ES-I3 (cell line): ENCODE measurements around the gene CYP4F22.
"Not testable (repeated sequence)": the region's sequence is repeated elsewhere in the genome, so short reads cannot be mapped to it uniquely, and the experiment has no call there.

Experiments
- H3K36me3 ChIP-seq: 2 replicates; pipeline ENCODE4 v1.6.1; 2013; ENCODE audit warnings: mild to moderate bottlenecking, low read length, control low read depth, moderate library complexity; ENCODE audit not compliant: insufficient read depth
- H3K4me1 ChIP-seq: 2 replicates; pipeline ENCODE4 v1.6.1; 2013; ENCODE audit warnings: mild to moderate bottlenecking, control low read depth, low read length; ENCODE audit not compliant: insufficient read depth
- H3K9ac ChIP-seq: 2 replicates; pipeline ENCODE4 v1.6.1; 2013; ENCODE audit warnings: low read depth, mild to moderate bottlenecking, low read length, moderate library complexity
- H3K9me3 ChIP-seq: 2 replicates; pipeline ENCODE4 v1.6.1; 2013; ENCODE audit warnings: mild to moderate bottlenecking, low read length, moderate library complexity; ENCODE audit not compliant: control insufficient read depth, insufficient read depth

Gene CYP4F22

GRCh38 chr19:15508035-15508710, at the start of gene CYP4F22:
CYP4F22 (plus strand) TSS chr19:15508525; CDS start chr19:15525337, 16,812 bp downstream.
- no peaks in the 10 kb centered on the region for H3K4me1 ChIP-seq
- no peaks in the 10 kb centered on the region for H3K36me3 ChIP-seq
- no peaks in the 10 kb centered on the region for H3K9me3 ChIP-seq
- H3K9ac ChIP-seq = peak within 1 kb of the TSS; percentile 65; the same call in 1 of the 2 replicates

DNA sequence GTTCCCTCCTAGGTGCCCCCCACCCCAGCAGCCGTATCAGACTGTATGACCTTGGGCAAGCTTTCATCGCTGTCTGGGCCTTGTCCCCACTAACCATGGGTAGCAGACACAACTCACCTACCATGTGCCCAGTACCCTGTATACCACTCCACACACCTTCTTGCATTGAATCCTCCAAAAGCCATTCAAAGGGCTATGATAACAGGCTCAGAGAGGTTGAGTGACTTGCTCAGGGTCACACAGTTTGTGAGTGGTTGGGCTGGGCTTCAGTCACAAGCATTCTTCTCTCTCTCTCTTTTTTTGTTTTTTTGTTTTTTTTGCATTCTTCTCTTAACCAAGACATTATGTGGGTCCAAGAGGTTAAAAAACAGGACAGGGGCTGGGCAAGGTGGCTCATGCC, 46.6 kb upstream of the CYP4F22 start:
- no peaks in the 10 kb centered on the region; the same call in 1 of the 2 replicates for H3K4me1 ChIP-seq
- no peak overlapping the region for H3K9ac ChIP-seq
- no peaks in the 10 kb centered on the region for H3K36me3 ChIP-seq
- H3K9me3 ChIP-seq = no peaks in the 10 kb centered on the region

DNA sequence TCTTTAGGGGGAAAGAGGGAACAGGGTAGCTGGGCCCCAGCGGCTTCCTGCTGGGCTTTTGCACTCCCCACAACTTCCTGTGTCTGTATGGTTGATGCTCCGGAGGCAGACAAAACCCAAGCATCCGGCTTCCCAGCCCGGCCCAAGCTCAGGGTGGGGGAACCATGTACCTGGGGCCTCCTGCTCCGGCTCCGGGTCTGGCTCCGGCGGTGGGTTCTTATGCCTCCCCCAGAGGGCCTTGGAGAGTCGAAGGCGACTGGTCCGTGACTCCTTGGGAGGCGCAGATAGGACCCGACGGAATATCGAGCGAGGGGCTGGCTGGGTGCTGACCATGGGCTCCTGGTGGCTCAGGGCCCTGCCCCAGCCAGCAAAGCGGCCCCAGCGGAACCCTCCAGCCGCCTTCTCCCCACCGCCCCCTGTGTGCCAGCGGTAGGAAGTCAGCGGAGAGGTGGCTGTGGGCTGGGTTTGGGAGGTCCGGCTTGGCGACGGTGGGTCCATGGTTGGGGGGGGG, 44.4 kb upstream of the CYP4F22 start:
- peak overlapping the region; percentile 53; the same call in 1 of the 2 replicates for H3K9ac ChIP-seq
- H3K36me3 ChIP-seq = no peaks in the 10 kb centered on the region

DNA sequence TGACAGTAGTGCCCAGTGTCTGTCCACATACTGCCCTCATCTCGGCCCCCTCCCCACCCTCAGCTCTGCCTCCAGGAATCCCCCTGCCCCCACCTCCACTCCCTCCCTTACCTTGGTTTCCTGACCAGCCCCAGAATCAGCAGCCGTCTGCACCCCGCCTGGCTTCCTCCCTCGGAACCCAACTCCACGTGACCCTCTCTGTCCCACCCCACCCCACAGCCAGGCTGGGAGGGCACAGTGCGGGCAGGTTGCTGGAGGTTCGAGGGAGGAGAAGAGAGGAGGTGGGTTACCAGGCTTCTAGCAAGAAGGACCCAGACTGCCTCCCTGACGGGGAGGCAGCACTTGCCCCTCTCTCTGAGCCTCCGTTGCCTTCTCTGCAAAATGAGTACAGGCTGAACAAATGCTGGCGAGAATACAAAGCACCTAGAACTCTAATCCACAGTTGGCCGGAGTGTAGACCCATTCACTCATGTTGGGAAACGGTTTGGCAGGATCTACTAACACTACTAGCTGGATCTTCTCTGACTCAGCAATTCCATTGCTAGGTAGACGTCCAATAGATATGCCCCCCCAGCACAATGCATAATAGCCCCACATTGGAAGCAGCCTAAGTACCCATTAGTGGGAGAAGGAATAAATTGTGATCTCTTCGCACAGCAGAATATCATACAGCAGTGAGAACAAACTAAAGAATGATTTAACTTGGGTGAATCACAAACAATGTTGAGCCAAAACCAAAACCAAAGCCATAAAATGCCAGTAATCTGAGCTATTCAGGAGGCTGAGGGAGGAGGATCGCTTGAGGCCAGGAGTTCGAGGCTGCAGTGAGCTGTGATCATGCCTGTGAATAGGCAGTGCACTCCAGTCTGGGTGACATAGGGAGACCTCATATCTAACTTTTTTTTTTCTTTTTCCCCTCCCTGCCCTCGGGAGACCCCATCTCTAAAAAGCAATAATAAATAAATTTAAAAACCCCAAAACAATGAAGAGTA, 43.6 kb upstream of the CYP4F22 start, which contains the start of gene RASAL3:
Gene RASAL3 (minus strand): TSS at position 151 of the 992 bp plus-strand sequence. CDS start 186 bp downstream, outside the sequence.
- H3K9me3 ChIP-seq = no peaks in the 10 kb centered on the region
- no peaks in the 10 kb centered on the region for H3K36me3 ChIP-seq
- peak within 1 kb of the TSS; percentile 53; the same call in 1 of the 2 replicates for H3K9ac ChIP-seq
- peaks cover 5% of the 10 kb centered on the region; the same call in 1 of the 2 replicates for H3K4me1 ChIP-seq

More for the DNA sequence above, 44.4 kb upstream of the CYP4F22 start:
- Histone ChIP-seq H3K4me1 (0 out of 2 replicates have a peak, but pooled peaks cover under 1% of the 10 kb centered on the region), H3K9me3 (no peaks in the 10 kb centered on the region)

DNA sequence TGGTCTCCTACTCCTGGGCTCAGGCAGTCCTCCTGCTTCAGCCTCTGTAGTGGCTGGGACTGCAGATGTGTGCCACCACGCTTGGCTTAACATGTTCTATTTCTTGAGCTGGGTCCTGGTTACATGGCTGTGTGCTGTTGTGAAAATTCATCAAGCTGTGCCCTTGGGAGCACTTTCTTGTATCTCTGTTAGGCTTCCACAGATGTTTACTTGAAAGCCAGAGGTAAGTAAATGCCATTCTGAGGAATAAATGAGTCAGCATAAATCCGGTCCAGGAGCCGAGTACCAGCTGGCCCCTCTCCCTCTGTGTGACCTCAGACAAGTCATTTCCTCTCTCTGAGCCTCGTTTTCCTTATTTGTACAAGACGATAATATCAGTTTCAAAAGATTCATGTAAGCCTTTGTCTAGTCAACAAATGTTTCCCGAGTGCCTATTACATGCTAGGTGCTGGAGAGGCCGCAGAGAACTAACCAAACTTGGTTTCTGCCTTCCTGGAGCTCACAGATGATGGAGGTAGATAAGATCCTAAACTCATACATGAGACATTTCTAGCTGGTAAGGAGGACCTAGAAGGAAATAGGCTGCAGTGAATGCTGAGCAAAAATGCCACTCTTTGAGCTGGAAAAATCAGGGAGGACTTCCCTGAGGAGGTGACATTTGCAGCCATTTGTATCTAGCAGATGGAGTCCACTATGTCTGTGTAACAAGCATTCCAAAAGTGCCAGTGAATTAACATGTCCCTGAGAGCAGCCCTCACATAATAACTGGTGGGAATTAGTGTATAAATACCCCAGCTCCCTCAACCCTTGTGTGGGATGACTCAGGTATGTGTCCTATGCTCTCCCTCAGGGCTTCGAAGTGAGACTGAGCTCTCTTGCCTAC, 41.2 kb upstream of the CYP4F22 start:
- H3K9me3 ChIP-seq = no peaks in the 10 kb centered on the region
- peaks cover 5% of the 10 kb centered on the region; the same call in 1 of the 2 replicates for H3K4me1 ChIP-seq
- no peaks in the 10 kb centered on the region for H3K36me3 ChIP-seq
- H3K9ac ChIP-seq = no peak overlapping the region

DNA sequence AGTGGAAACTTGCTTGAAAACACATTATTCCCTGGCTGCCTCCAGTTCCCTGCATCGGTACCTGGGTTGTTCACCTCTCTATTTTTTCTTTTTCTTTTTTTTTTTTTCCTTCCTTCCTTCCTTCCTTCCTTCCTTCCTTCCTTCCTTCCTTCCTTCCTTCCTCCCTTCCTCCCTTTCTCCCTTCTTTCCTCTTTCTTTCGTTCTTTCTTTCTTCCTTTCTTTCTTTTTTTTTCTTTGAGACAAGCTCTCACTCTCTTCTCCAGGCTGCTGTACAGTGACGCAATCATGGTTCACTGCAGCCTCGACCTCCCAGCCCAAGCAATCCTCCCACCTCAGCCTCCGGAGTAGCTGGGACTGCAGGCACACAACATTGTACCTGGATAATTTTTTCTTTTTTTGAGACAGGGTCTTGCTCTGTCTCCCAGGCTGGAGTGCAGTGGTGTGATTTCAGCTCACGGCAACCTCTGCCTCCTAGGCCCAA, 40.6 kb upstream of the CYP4F22 start:
- Histone ChIP-seq H3K36me3 (no peaks in the 10 kb centered on the region), H3K4me1 (peaks cover 5% of the 10 kb centered on the region; the same call in 1 of the 2 replicates), H3K9ac (no peak overlapping the region), H3K9me3 (no peaks in the 10 kb centered on the region)

DNA sequence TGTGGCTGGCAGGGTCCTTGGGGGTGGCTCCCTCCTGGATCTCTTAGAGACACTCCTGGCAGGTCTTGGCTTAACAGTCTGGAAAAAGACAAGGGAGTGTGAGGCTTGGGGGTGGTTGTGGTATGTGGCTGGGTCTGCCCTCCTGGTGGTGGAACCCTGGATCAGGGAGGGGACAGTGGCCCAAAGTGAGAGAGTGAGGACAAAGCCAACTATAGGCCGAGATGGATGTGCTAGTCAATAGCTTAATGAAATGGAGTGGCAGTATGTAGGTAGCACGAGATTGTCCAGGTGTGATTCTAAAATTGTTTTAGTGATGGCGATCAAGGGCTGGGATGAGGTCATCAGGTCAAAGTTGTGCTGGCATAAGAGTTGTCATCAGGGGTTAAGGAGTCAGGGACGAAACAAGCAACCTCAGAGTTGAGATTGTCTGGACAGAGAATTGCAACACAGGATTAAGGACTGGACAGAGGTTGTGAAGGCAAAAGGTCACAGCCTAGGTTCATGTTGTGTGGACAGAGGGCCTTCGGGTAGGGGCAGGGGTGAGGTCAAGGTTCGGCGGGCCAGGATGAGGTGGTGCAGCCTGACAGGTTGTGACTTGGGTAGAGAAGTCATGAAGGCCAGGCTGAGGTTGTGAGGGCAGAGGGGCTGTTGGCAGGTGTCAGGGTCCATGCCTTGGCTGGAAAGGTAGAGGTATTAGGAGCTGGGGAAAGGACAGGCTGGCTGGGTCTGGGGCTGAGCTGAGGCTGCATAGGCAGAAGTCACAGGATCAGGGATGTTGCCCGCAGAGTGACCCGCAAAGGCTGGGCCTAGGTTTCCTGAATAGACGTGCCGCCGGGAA, 39.4 kb upstream of the CYP4F22 start:
- peaks cover 5% of the 10 kb centered on the region; the same call in 1 of the 2 replicates for H3K4me1 ChIP-seq
- peak overlapping the region; percentile 47; the same call in 1 of the 2 replicates for H3K9ac ChIP-seq
- no peaks in the 10 kb centered on the region for H3K36me3 ChIP-seq
- no peaks in the 10 kb centered on the region for H3K9me3 ChIP-seq

DNA sequence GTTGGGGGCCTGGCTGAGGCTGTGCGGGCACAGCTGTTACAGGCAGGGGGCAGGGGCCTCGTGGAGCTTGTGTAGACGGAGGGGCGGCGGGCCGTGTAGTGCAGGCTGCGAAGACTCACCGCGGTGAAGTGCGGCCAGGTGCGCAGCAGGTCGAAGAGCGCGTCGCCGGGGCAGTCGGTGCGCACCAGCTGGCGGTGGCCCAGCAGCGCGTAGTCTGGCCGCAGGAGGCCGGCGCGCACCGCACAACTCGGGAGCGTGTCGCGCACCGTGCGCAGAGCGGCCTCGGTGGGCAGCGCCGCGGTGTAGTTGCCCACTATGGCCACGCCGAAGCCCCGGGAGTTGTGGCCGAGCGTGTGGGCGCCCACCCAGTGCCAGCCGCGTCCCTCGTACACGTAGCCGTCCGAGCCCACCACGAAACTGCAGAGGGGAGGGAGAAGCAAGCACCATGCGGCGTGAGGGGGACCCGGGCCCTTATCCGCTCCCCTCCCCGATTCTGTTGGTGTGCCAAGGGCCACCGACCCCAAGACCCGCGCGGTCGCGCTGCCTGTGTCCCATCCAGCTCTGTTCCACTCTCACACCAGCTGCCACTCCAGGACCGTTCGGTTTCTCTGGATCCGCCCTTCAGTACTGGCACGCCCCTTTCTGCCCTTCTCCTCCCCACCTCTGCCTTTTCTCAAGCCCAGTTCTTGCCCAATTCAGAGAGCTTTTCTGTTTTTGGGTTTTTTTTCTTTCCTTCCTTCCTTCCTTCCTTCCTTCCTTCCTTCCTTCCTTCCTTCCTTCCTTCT, 38.6 kb upstream of the CYP4F22 start:
- Histone ChIP-seq H3K9ac (peak overlapping the region; percentile 47; the same call in 1 of the 2 replicates), H3K36me3 (no peaks in the 10 kb centered on the region), H3K4me1 (peaks cover 5% of the 10 kb centered on the region; the same call in 1 of the 2 replicates), H3K9me3 (no peaks in the 10 kb centered on the region)

DNA sequence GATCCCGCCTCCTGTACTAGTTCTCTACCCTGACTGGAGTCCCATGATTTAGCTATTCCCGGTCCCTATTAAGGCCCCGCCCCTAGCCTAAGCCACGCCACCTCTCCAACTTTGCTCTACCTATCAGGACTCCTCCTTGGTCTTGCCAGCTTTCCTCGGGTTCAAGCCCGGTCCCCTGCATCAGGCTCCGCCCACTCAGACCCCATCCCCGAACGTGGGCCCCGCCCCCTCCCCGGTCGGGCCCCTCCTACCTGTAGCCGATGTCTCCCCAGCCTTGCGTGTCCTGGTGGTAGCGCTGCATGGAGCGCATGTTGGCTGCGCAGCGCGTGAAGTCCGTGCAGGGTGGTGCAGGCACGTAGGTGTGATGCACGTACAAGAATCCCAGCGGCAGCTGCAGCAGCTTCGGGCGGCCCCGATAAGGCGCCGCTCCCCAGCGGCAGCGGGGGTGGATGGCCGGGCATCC, 36.7 kb upstream of the CYP4F22 start:
- no peaks in the 10 kb centered on the region for H3K9me3 ChIP-seq
- no peaks in the 10 kb centered on the region for H3K36me3 ChIP-seq
- H3K4me1 ChIP-seq = peaks cover 5% of the 10 kb centered on the region; the same call in 1 of the 2 replicates
- peak overlapping the region; percentile 58; the same call in 1 of the 2 replicates for H3K9ac ChIP-seq

DNA sequence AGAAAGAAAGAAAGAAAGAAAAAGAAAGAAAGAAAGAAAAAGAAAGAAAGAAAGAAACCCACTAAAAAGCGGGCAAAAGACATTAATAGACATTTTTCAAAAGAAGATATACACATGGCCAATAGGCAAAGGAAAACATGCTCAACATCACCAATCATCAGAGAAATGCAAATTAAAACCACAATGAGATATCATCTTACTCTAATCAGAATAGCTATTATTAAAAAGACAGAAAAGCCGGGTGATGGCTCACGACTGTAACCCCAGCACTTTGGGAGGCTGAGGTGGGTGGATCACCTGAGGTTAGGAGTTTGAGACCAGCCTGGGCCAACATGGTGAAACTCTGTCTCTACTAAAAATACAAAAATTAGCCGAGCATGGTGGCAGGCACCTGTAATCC, 34.5 kb upstream of the CYP4F22 start:
- H3K9ac ChIP-seq, H3K9me3 ChIP-seq, H3K4me1 ChIP-seq, H3K36me3 ChIP-seq: not testable (repeated sequence)

DNA sequence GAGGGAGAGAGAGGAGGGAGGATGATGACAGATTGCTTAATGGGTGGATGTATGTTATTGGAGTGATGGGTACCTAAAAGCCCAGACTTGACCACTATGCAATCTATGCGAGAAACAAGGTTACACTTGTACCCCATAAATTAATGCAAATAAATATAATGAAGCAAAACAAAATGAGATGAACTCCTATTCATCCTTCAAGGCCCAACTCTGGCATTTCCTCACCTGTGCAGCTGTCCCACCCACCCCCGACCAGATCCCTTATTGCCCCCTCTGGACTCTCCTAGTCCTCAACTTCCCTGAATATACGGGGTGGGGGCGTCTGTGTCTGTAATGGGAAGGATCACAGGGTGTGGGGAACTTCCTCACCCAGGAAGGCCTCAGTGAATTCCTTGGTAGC, 33.2 kb upstream of the CYP4F22 start:
- Histone ChIP-seq H3K36me3 (no peaks in the 10 kb centered on the region), H3K4me1 (no peaks in the 10 kb centered on the region), H3K9me3 (no peaks in the 10 kb centered on the region), H3K9ac (no peak overlapping the region)

GRCh38 chr19:15475611-15476010, 32.7 kb upstream of the CYP4F22 start:
- Histone ChIP-seq H3K4me1 (no peaks in the 10 kb centered on the region), H3K36me3 (no peaks in the 10 kb centered on the region), H3K9me3 (no peaks in the 10 kb centered on the region), H3K9ac (no peak overlapping the region)
